Coronary artery (tissue), 2 donors: Measurements from ENCODE around the gene UGT3A2.

Experiments used
- DNase-seq: peaks from one replicate; pipeline ENCODE4 v3.0.0-alpha.2; 2017; ENCODE audit warnings: low spot score
- H3K27ac ChIP-seq, 2 donors: fragments of 200-600 bp; sonication (generic); one replicate each; pipeline ENCODE4 v1.5.1; 2016 to 2019
- H3K4me3 ChIP-seq: fragments of 200-600 bp; sonication (generic); 2 replicates; pipeline ENCODE4 v1.5.1; 2016; ENCODE audit warnings: mild to moderate bottlenecking, moderate library complexity
- TF ChIP-seq, protein P1 (sequence below): fragments of 200-600 bp; sonication (generic); IDR thresholded peaks from one replicate; pipeline ENCODE4 v1.5.1; 2019; ENCODE audit warnings: antibody characterized with exemption

UGT3A2 gene

DNA sequence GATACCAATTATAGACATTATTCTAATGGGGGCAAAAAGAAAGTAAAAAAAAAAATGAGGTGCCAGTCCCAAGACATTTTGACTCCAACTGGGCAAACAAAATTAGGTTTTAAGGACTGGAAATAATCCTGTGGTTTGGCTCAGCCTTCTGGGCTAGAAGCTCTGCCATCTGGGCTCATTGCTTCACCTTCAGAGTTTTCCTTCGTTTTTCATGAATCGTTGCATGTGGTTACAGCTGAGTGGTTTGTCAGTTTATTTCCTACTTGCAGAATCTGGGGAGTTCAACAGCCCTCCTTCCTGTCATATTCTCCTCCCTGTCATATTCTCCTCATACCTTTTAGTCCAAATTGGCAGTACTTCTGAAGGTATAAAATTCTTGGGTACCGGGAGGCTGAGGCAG, 12.0 kb downstream of the UGT3A2 start:
- Histone ChIP-seq H3K27ac (no peak overlapping the region), H3K4me3 (no peak overlapping the region)
- TF ChIP-seq, protein P1, sequence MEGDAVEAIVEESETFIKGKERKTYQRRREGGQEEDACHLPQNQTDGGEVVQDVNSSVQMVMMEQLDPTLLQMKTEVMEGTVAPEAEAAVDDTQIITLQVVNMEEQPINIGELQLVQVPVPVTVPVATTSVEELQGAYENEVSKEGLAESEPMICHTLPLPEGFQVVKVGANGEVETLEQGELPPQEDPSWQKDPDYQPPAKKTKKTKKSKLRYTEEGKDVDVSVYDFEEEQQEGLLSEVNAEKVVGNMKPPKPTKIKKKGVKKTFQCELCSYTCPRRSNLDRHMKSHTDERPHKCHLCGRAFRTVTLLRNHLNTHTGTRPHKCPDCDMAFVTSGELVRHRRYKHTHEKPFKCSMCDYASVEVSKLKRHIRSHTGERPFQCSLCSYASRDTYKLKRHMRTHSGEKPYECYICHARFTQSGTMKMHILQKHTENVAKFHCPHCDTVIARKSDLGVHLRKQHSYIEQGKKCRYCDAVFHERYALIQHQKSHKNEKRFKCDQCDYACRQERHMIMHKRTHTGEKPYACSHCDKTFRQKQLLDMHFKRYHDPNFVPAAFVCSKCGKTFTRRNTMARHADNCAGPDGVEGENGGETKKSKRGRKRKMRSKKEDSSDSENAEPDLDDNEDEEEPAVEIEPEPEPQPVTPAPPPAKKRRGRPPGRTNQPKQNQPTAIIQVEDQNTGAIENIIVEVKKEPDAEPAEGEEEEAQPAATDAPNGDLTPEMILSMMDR, result no peak
- no peak for DNase-seq

DNA sequence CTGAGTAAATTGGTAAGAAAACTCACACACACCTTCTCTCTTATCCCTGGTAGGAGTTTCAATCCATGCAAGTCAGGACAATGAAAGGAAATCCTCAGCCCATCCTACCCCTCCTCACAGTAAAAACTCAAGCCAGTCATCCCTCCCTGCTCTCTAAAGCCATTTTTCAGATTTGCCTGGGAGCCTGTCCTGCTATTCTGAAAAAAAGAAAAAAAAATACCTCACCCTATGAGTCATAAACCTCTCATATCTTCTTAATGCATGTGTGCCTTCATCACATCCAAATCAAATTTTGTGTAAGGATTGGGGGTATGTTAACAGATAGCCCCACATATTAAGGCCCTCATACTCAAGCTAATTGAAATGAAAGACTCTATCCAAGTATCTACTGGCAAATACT, 14.1 kb downstream of the UGT3A2 start:
- H3K4me3 ChIP-seq, result no peak overlapping the region

DNA sequence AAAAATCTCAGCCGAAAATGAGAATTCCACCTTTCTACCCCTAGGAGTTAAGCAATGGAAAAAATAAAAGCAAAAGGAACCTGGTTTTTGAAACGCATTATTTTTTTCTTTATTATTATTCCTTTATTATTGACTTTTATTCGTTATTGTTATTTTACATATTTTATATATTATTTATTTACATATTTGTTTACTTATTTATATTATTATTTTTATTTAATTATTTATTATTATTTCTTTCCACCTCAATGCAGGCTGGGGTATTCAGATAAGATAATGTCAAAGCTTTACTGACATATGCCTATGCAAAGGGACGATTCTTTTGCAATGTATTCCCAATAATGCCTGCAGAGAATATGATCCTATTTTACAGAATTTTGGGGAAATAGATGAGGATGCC, 16.7 kb downstream of the UGT3A2 start:
- Histone ChIP-seq H3K4me3 (no peak overlapping the region), H3K27ac (no peak overlapping the region)
- DNase-seq, result no peak
- TF ChIP-seq, protein P1, result no peak

More for the DNA sequence above, 14.1 kb downstream of the UGT3A2 start:
- H3K27ac ChIP-seq, result no peak overlapping the region
- TF ChIP-seq, protein P1, result no peak
- DNase-seq, result no peak

DNA sequence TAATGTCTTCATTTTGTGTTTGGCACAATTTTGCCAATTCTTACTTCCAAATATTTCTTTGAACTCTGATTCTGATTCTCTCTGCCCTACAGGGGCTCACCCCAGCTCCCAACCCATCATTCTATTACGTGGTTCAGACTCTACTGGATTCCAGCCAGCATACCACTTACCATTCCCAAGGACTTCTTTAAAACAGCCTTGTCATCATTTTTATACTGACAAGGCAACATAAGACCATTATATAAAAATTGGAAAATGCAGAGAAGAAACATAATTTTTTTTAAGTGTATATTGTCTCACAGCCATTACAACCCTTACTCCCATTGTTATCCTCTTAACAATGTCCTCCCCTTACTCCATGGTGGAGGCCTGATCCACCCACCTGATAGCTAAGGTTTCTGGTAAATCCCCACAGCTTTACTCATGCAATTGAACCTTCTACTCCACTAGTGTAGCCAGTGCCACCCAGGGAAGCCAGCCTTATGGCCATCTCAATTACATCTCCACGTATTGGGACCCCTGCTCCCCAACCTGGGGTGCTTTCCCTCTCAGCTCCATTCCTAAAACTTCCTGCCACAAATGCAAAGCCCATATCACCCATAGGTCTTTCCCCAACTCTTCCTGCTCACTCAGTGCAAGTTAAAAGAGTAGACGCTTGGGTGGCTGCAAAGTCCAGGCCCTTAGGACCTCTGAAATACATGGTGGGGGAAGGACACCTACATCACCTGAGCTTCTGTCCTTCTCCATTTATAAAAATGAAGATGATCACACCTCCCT, 19.1 kb downstream of the UGT3A2 start:
- no peak for DNase-seq
- H3K4me3 ChIP-seq, result no peak overlapping the region
- no peak overlapping the region for H3K27ac ChIP-seq
- TF ChIP-seq, protein P1, result no peak

DNA sequence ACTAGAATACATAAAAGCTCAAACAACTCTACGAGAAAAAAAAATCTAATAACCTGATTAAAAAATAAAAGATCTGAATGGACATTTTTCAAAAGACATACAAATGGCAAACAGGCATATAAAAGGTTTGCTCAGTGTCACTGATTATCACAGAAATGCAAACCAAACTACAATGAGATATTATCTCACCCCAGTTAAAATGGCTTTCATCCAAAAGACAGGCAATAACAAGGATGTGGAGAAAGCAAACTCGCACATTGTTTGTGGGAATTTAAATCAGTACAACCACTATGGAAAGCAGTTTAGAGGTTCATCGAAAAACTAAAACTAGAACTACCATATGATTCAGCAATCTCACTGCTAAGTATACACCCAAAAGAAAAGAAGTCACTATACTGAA, 20.8 kb downstream of the UGT3A2 start:
- Histone ChIP-seq H3K4me3 (no peak overlapping the region), H3K27ac (no peak overlapping the region)
- DNase-seq, result no peak
- TF ChIP-seq, protein P1, result no peak

DNA sequence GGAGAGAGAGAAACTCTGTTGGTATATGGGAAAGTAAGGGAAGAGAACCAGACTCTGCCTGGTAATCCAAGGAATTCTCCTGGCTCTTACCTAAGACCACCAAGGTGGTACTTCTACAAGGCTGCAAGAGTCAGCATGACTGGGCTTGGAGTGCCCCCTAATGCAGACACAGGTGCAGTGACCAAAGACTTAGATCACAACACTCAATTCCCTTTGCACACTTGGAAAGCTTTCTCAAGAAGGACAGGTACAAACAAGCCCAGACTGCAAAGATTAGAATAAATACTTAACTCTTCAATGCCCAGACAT, 25.2 kb downstream of the UGT3A2 start:
- Histone ChIP-seq H3K27ac (no peak overlapping the region), H3K4me3 (no peak overlapping the region)
- no peak for DNase-seq
- TF ChIP-seq, protein P1, result no peak
